ENCODE results near the gene INF2. TPM values are rescaled to one million over a fixed set of nuclear protein-coding genes. Genes with fewer than 3 reads are reported as not detected.

Gene INF2
- total RNA-seq, 1 donor from 2014 or later: 26.6 TPM

GRCh38 chr14:104694991-104695659 is 5.7 kb downstream of the INF2 start:
- FAIRE-seq (no peak), DNase-seq (ENCODE audit: low read depth) (no peak)
- no peak for TF ChIP-seq CTCF (IDR thresholded peaks at IDR 0.05; ENCODE audit: insufficient read depth, low read length, severe bottlenecking)
- no peak overlapping the region for H3K4me3 ChIP-seq (ENCODE audit: low read depth, low read length)
- no peaks in the 10 kb centered on the region for H3K27me3 ChIP-seq (ENCODE audit: control insufficient read depth, insufficient read depth, low read length)
- peaks cover 36% of the 10 kb centered on the region for H3K36me3 ChIP-seq (ENCODE audit: control insufficient read depth, insufficient read depth, low read length)

DNA sequence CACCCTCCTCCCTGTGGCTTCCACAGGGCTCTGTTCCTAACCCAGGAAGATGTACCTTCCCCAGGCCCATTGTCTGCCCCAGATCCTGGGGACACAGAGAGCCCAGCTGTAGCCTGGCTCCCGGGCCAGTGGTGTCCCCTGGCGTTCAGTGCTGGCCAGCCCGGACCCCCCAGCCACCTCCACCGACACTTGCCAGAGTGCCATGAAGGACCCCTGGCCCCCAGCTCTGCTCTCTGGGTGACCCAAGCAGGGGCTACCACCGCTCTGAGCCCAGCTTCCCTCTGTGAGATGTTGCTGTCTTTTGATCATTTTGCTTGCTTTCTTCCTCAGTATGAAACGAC is 6.2 kb downstream of the INF2 start:
- TF ChIP-seq CTCF (IDR thresholded peaks at IDR 0.05; ENCODE audit: insufficient read depth, low read length, severe bottlenecking): no peak
- H3K4me3 ChIP-seq (ENCODE audit: low read depth, low read length): no peak overlapping the region

GRCh38 chr14:104696671-104697316 is 7.4 kb downstream of the INF2 start:
- no peak for FAIRE-seq
- no peak for TF ChIP-seq CTCF (IDR thresholded peaks at IDR 0.05; ENCODE audit: insufficient read depth, low read length, severe bottlenecking)

More for the DNA sequence above, 6.2 kb downstream of the INF2 start:
- Histone ChIP-seq H3K36me3 (ENCODE audit: control insufficient read depth, insufficient read depth, low read length) (peaks cover 36% of the 10 kb centered on the region), H3K27me3 (ENCODE audit: control insufficient read depth, insufficient read depth, low read length) (no peaks in the 10 kb centered on the region)
- DNase-seq (ENCODE audit: low read depth) (no peak), FAIRE-seq (no peak)

DNA sequence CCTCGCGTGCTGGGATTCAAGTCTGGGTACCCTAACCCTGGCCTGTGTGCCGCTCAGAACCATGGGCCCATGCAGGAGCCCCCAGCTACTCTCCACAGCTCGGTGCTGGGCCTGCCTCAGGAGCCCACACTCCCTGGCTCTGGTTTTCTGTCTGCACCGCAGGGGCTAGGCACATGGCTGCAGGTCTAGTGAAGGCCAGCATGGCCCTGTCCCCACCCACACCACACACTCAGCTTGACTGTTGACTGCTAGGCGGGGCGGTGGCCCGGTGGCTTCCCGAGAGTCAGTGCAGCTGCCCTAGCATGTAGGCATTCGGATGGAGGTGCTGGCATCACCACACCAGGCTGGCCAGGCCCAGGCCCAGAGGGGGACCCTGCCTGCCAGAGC is 7.9 kb downstream of the INF2 start:
- FAIRE-seq: no peak
- Histone ChIP-seq H3K27me3 (ENCODE audit: control insufficient read depth, insufficient read depth, low read length) (no peaks in the 10 kb centered on the region), H3K36me3 (ENCODE audit: control insufficient read depth, insufficient read depth, low read length) (peaks cover 39% of the 10 kb centered on the region), H3K4me3 (ENCODE audit: low read depth, low read length) (no peak overlapping the region)
- DNase-seq (ENCODE audit: low read depth): no peak
- TF ChIP-seq CTCF (IDR thresholded peaks at IDR 0.05; ENCODE audit: insufficient read depth, low read length, severe bottlenecking): no peak

More at GRCh38 chr14:104696671-104697316, 7.4 kb downstream of the INF2 start:
- Histone ChIP-seq H3K4me3 (ENCODE audit: low read depth, low read length) (no peak overlapping the region), H3K27me3 (ENCODE audit: control insufficient read depth, insufficient read depth, low read length) (no peaks in the 10 kb centered on the region), H3K36me3 (ENCODE audit: control insufficient read depth, insufficient read depth, low read length) (peaks cover 39% of the 10 kb centered on the region)
- no peak for DNase-seq (ENCODE audit: low read depth)

DNA sequence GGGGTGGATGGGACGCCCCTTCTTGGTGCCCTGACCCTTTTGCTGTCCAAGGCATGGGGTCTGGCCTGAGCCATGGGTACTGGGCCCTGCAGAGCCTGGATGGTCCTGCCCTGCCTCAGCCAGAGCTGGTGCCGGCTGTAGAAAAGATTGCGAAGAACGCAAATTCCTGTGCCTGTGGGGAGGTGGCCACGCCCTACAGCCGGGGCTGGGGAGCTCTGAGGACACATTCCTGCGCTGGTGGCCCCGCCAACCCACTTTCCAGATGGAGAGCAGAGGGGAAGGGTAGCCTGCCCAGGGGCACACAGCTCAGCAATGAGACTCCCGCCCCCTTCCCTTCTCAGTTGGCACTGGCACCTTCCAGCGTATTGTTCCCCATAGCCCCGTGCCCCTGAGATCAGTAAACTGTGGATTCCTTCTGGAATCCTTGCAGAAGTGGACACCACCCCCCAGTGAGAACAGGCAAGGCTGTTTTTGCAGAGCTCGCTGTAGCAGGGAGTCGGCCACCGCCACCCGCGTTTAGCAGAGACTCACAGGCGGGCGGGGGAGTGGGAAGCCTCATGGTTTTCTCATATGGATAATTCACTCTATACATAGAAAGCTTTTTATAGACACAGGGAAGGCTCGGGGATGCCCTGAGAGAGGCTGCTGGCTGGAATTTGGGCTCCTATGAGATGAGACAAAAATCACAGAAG is 8.6 kb downstream of the INF2 start:
- FAIRE-seq (no peak), DNase-seq (ENCODE audit: low read depth) (no peak)
- no peak for TF ChIP-seq CTCF (IDR thresholded peaks at IDR 0.05; ENCODE audit: insufficient read depth, low read length, severe bottlenecking)
- Histone ChIP-seq H3K4me3 (ENCODE audit: low read depth, low read length) (no peak overlapping the region), H3K27me3 (ENCODE audit: control insufficient read depth, insufficient read depth, low read length) (no peaks in the 10 kb centered on the region), H3K36me3 (ENCODE audit: control insufficient read depth, insufficient read depth, low read length) (peaks cover 39% of the 10 kb centered on the region)
